NAMALWA (cell line): ENCODE data around the gene PTPRG.

ENCODE experiments used
- DNase-seq: peaks from one replicate; pipeline ENCODE4 v3.0.0-alpha.2; 2015; ENCODE audit warnings: low spot score

Gene PTPRG

DNA sequence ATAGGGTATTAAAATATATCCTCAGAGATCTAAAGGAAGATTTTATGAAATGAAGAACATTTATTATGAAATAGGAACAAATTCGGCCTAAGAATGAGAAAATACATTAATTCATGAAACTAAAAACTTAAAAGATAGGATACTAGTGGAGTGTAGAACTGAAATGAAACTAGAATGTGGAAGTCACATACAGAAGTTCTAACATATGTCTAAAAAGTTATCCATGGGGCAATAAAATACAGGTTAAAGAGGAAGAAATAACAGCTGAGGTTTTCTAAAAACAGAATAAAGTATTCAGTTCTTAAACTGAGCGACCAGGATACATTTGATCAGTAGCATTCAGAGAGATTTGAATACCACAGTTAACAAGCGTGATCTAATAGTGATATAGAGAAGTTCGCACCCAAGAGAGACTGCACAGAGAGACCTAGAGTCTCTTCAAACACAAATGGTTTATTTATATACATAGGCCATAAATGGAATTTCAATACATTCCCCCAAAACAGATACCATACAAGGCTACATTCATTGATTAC lies 726.1 kb downstream of the PTPRG start:
- peak; percentile 19 for DNase-seq

DNA sequence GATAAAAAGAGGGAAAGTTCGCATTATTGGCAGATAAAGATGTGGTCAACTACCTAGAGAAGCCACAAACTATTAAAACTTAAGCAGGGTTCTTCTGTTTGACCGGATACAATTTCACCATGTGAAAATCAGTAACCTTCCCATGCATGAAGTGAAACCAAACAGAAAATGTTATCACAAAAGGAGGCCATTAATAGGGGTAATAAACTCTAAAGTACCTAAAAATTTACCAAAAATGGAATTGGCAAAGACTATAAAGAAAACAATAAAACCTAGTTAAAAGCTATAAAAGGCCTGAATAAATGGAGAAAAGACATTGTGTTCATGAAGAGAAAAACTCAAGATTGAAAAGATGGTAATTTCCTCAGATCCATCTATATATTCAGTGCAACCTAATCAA lies 728.6 kb downstream of the PTPRG start:
- no peak for DNase-seq

DNA sequence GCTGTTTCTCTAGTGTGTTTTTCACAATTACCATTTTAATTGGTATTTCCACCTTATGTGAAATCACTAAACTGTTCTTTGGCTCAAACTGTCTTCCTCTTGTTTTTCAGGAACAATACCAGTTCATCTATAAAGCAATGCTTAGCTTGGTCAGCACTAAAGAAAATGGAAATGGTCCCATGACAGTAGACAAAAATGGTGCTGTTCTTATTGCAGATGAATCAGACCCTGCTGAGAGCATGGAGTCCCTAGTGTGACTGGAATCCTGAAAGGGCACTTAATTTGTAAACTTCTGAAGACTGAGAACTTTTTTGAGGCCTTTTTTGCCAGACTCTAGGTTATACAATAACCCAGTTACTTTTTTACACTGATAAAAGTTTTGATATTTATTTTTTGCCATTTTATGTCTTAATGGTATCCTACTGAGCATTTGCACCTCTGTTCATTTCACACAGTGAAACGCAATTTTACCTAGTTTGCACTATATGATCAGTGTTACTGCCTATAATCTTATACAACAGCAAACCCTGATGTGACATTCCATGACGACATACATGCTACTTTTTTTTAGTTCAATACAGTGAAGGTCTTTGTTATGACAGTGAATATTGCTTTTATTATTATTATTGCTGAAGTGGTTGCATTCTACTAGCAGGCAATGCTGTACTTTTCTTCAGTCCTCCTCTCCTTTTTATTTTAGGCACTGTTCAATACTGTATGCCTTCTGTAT lies 731.8 kb downstream of the PTPRG start:
- DNase-seq, result no peak

DNA sequence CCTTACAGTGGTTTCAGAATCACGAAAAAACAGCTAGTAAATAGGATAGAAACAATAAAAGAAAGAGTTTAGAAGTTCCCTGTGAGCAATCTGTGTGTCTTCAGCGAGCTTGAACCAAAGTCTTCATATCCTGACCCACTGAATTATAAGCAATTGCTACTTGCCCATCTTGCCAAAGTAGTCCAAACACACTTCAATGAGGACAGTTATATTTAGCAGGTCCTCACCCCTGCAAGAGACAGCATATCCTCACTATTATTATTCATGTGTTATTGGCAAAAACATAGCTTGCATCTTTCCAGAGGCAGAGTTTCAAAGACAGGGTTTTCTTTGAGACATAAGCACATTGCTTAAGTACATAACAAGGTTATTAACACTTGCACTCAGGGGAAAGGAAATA lies 734.2 kb downstream of the PTPRG start:
- DNase-seq, result no peak

DNA sequence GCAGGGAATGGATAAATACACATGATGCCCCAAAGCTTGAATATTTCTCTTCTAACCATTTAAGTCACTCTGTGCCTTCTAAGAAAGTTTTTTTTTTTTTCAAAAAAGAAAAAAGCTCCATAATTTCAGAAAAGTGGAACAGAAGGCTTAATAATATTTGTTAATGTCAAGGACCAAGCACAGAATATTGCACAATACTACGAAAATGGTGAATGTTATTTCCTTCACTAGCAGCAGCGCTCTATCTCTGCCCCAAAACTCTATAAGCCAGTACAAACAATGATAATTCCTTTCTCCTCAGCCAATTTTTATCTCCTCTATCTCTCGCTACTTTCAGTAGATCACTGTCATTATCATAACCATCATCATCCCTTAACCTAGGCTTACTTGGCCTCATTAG lies 739.2 kb downstream of the PTPRG start:
- no peak for DNase-seq

DNA sequence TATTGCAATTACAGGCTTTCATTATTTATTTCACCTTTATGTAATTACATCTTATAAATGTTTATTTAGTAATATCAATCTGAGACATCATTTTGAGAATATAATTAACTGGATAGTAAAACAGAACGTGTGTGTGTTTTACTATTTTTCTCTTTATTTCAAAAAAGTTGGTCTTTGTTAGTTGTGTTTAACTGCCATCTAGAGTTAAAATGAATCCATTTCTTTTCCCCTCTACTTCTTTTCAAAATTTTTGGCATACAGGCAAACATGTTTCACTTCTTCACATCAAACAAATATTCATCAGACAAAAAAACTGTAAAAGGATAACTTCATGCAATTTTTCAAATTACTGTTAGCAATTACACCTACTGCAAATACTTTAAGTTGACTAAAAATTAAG lies 750.8 kb downstream of the PTPRG start:
- no peak for DNase-seq

DNA sequence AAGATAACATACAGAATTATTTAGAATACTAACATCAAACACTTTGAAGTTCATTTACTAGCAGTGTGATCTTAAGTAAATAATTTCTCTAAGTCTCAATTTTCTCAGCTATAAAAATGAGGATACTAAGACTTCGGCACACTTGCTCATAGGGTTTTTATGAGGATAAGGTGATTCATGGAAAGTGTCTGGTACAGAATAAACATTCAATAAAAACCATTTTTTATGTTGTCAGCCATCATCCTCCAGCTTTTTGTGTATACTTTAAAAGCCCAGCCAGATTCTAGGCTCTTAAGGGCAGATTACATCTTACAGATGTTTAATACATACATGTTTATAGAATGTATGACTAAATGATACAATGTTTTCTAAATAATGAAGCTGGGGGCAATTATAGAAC lies 755.2 kb downstream of the PTPRG start:
- no peak for DNase-seq

DNA sequence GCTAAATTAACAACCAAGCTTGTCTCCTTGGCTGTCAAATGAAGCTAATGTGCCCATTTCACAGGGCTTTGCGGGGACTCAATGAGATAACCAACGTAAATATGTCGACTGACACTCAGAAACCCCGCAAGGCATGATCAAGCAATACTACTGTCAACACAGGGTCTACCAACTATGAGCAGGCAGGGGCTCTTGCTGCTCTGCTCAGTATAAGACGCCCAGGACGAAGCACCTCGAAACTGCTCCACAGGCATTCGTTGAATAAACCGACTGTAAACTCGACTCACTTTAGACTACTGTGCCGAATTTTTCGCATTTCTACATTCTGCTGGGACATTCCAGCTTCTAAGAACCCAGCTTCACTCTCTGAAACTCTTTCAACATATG lies 757.0 kb downstream of the PTPRG start:
- no peak for DNase-seq

DNA sequence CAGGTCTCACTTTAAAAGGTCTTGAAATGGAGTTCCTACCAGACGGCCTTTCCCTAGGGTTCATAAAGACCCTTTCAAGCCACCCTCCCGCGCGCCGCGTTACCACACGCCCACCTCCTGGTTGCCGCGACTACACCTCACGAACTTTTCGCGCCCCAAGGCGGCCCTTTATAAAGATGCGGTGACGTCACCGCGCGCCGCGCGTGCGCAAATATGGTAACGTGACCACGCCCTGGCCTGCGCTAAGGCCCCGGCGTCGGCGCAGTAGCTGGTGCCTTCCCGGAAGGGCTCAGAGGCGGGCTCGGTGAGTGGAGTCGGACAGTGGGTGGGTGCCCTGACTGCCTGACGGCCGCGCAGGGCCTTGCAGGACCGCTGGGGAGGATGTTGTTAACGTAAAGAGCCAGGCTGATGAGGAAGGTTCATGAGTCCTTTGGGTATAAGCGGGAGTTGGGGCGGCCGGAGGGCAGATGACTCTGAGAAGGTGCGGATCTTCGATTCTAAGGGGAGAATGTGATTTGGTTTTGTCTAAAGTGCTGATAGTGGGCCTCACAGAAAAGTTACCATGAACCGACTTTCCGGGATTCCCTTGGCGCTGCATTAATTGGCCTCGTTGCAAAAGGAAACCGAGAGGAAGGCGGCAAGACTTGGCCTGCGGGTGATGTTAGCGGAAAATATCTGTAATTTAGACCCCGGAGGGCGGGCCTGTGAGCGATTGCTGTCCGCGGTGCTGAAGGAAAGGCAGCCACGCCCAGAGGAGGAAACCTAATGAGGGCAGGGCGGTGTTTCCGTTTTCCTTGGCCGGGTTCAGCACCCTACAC lies 757.6 kb downstream of the PTPRG start:
- peak; percentile 89 for DNase-seq

DNA sequence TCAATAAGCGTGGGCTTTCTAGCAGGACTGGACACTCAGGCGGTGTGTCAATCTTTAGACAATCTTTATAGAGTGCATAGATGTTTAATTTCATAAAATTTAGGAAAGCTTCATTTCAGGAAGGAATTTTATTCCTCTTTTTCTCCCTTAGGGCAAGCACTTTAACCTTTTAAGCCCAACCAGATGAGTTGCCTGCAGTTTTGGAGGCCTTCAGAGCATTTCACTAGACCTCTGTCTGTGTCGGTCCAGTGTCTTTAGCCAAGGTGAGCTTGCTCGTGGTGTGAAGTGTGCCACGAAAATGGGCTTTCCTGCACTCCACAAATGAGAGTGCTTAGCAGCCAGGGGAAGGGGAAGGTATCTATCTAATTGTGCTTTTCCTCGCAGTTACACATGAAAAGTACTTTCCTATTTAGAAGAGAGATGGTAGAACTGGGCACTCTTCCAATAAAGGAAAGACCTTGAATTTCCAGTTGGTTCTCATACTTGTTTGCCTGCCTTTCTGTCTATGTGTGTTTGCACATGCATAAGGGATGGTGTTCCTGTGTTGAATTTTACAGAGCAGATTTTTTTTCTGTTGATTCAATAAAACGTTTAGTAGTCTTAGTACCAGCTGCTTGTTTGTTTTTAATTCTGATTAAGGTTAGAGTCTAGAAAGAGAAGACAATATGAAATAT lies 758.3 kb downstream of the PTPRG start:
- no peak for DNase-seq

DNA sequence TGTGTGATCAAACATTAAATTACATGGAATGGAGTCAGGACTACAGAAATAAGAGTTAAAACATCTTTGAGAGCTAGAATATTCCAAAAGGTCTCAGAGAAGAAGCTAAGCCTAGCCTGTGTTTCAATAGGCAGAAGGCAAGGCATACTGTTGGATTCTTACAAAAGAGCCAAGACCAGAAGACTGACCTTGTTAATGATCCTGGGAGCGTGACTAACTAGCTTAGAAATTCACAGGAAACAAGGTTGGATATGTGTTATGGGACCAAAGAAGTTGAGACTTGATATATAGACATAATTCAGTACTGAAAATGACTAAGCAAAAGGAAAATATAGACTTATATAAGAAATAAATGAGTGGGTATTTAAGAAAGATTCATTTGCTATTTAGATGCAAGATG lies 761.9 kb downstream of the PTPRG start:
- DNase-seq, result no peak

DNA sequence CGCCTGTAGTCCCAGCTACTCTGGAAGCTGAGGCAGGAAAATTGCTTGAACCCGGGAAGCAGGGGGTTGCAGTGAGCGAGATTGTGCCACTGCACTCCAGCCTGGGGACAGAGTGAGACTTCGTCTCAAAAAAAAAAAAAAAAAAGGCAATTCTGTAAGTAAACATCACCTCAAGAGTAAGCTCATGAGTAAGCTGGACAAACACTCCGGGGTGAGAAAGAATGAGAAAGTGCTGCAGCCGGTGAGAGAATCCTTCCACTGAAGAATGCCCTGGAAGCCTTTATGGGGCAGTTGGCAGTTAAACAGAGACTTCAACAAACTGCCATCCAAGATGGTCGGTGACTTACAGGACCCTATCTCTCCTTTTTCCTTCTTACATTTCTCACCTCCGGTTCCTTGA lies 764.5 kb downstream of the PTPRG start:
- DNase-seq, result no peak

DNA sequence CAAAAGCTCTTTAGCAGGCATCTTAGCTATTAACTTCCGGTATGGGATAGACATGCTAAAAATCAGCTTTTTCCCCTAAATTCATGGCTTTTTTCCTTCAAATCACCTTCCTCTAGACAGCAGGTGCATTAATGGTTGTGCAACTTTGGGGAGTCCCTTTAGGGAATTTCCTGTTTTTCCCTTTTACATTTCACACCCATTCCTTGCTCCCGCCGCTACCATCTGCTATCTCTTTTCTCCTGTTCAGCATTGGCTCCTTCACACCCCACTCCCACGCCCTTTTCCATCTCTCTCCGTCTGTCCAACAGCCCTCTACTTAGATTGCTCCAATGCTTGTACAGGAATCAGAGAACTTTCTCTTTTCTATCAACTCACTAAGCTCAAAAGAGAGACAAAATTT lies 768.6 kb downstream of the PTPRG start:
- no peak for DNase-seq

DNA sequence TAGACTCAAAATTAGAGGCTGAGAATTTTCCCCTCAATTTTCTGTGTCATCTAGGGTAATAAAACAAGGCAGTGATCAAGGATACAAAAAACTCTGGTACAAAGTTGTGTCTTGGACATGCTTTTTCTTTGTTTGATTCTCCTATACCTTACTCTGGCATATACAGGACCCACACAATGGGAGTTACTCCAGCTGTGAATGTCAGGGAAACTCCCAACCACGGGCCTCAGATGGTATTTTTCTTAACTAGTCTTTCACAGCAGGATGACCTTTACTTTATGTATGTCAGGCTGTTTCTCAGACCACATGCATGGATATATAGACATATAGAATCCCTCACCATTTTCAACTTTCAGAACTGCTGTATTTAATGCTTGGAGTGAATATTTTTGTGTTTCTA lies 770.6 kb downstream of the PTPRG start:
- no peak for DNase-seq

DNA sequence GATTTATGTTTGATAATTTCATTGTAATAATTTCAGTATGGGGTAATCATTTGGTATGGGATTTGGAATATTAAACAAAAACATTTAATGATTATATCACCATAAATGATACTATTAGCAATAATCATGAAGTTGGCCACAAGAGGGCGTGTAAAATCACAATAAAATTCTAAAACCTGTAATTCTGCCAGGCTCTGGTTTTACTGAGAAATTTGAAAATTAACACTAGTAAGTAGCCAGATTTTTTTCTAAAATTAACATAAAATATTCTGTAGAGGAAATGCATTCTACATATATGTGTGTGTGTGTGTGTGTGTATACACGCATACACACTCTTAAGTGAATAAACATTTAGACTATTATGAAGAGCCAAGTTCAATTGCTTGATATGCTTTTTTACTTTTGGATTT lies 771.5 kb downstream of the PTPRG start:
- DNase-seq, result peak; percentile 25

DNA sequence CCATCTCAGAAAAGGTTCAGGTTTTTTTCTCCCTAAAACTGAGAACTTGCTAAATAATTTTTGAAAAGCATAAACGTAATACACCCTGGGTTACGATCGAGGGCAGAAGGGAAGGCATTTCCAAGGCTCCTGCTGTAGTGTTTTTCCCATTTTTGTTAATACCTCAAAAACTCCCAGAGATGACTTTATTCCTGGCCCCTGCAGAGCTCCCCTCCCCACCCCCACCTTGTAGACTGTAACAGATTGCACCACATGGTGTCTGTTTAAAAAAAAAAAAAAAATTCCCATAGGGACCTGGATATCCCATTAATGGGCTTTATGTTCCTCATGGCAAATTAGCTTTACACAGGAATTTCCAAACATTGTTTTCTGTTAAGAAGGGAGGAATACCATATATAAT lies 773.8 kb downstream of the PTPRG start:
- DNase-seq, result no peak

DNA sequence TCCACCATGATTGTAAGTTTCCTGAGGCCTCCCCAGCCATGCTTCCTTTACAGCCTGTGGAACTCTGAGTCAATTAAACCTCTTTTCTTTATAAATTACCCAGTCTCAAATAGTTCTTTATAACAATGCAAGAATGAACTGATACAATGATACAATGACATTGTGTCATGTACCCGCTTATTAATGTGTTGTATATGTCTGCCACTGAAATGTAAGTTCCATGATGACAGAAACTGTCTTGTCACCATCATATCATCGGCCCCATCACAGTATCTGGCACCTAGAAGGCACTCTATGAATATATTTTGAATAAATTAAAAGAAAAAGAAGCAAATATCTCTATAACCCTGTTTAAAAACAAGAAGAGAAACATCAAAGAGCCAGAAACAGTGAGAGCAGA lies 782.4 kb downstream of the PTPRG start:
- DNase-seq, result no peak
